SK-N-SH (cell line): ENCODE data around the gene SPTLC1. TPM values are rescaled to one million over a fixed set of nuclear protein-coding genes. Genes with fewer than 3 reads are reported as not detected.
"Not testable (repeated sequence)": the region's sequence is repeated elsewhere in the genome, so short reads cannot be mapped to it uniquely, and the experiment has no call there.

ENCODE experiments used
- CTCF ChIA-PET: fragments of 300-600, 350-600 bp; formaldehyde crosslinking; extraction: SDS; loops from one replicate; lab custom pipeline; 2021; lab: Yijun Ruan, JAX
- POLR2A ChIA-PET: fragments of 350-600 bp; sonication (Branson Sonifier 250); formaldehyde crosslinking; extraction: SDS; loops from one replicate; lab custom pipeline; 2020; ENCODE audit warnings: antibody characterized with exemption, inconsistent platforms; lab: Yijun Ruan, JAX
- DNase-seq: peaks from one replicate; pipeline ENCODE4 v3.0.0; 2012
- H2AFZ ChIP-seq: fragments of 200-600 bp; sonication (generic); 2 replicates; pipeline ENCODE4 v1.8.1; 2016; ENCODE audit warnings: antibody characterized with exemption, mild to moderate bottlenecking, low read depth
- H3F3A ChIP-seq: fragments of 200-600 bp; sonication (generic); replicated peaks from 2 replicates; pipeline ENCODE3; 2016; ENCODE audit warnings: antibody characterized with exemption, mild to moderate bottlenecking; ENCODE audit not compliant: insufficient read depth
- H3K27ac ChIP-seq, 2 experiments: fragments of 200-500 bp in 1 of 2; fragments of 200-600 bp in 1 of 2; sonication (Bioruptor generic) in 1 of 2; sonication (generic), shearing (Covaris generic) in 1 of 2; 2 replicates each; pipeline versions ENCODE4 v1.5.1 to v1.6.1; 2014 to 2016; ENCODE audit warnings: low read depth in 2 of 2, inconsistent platforms in 1 of 2, low read length in 1 of 2, mild to moderate bottlenecking in 1 of 2, mixed read lengths in 1 of 2
- H3K27me3 ChIP-seq: fragments of 200-600 bp; sonication (generic), shearing (Covaris generic); 2 replicates; pipeline ENCODE4 v1.6.1; 2016; ENCODE audit warnings: mixed run types; ENCODE audit not compliant: insufficient read depth
- H3K36me3 ChIP-seq, 2 experiments: fragments of 200-500 bp in 1 of 2; fragments of 200-600 bp in 1 of 2; sonication (Bioruptor generic) in 1 of 2; sonication (generic) in 1 of 2; replicated peaks in 1 of 2; 2 replicates each; pipeline versions ENCODE3 to v1.5.1; 2014 to 2016; ENCODE audit warnings: low read length in 1 of 2, mild to moderate bottlenecking in 1 of 2; ENCODE audit not compliant: insufficient read depth in 2 of 2, control insufficient read depth in 1 of 2
- H3K4me1 ChIP-seq, 2 experiments: fragments of 200-500 bp in 1 of 2; fragments of 200-600 bp in 1 of 2; sonication (Bioruptor generic) in 1 of 2; sonication (generic), shearing (Covaris generic) in 1 of 2; 2 replicates each; pipeline versions ENCODE4 v1.5.1 to v1.6.1; 2014 to 2016; ENCODE audit warnings: low read depth in 1 of 2, low read length in 1 of 2, mixed run types in 1 of 2; ENCODE audit not compliant: insufficient read depth in 2 of 2, control insufficient read depth in 1 of 2
- H3K4me2 ChIP-seq: fragments of 200-600 bp; sonication (generic), shearing (Covaris generic); 2 replicates; pipeline ENCODE4 v1.6.1; 2017; ENCODE audit warnings: mixed run types
- H3K4me3 ChIP-seq, 2 experiments: fragments of 200-500 bp in 1 of 2; fragments of 200-600 bp in 1 of 2; sonication (Bioruptor generic) in 1 of 2; sonication (generic), shearing (Covaris generic) in 1 of 2; 2 replicates each; pipeline versions ENCODE4 v1.5.1 to v1.8.1; 2014 to 2016; ENCODE audit warnings: low read depth in 2 of 2, inconsistent platforms in 1 of 2, low read length in 1 of 2, mild to moderate bottlenecking in 1 of 2, mixed read lengths in 1 of 2, moderate library complexity in 1 of 2
- H3K79me2 ChIP-seq: fragments of 200-600 bp; sonication (generic); 2 replicates; pipeline ENCODE4 v1.8.1; 2017; ENCODE audit warnings: mild to moderate bottlenecking; ENCODE audit not compliant: insufficient read depth
- H3K9ac ChIP-seq: fragments of 200-600 bp; sonication (generic); 2 replicates; pipeline ENCODE4 v1.6.1; 2017; ENCODE audit warnings: mixed run types
- H3K9me2 ChIP-seq: fragments of 200-600 bp; sonication (generic); 2 replicates; pipeline ENCODE4 v1.6.1; 2017; ENCODE audit warnings: mixed run types
- H3K9me3 ChIP-seq: fragments of 200-600 bp; sonication (generic); 2 replicates; pipeline ENCODE4 v1.6.1; 2017; ENCODE audit warnings: mixed run types, mild to moderate bottlenecking, moderate library complexity
- H4K20me1 ChIP-seq: fragments of 200-600 bp; sonication (generic); 2 replicates; pipeline ENCODE4 v1.6.1; 2017; ENCODE audit warnings: mild to moderate bottlenecking, mixed run types; ENCODE audit not compliant: insufficient read depth
- CHD2 ChIP-seq: fragments of 150-350 bp; IDR thresholded peaks from 2 replicates; pipeline ENCODE4 v1.6.1; 2018; ENCODE audit warnings: low read length; ENCODE audit not compliant: partially characterized antibody
- FOSL2 ChIP-seq: IDR thresholded peaks from 2 replicates; pipeline ENCODE4 v1.4.0; 2012; ENCODE audit warnings: low read depth, mild to moderate bottlenecking, moderate library complexity, borderline replicate concordance
- FOXM1 ChIP-seq: IDR thresholded peaks from 2 replicates; pipeline ENCODE4 v1.4.0; 2012; ENCODE audit warnings: low read depth, mild to moderate bottlenecking
- IRF3 ChIP-seq: fragments of 150-350 bp; IDR thresholded peaks from 2 replicates; pipeline ENCODE4 v1.6.1; 2016; ENCODE audit warnings: mild to moderate bottlenecking, low read depth, low read length
- MEF2A ChIP-seq: IDR thresholded peaks from 2 replicates; pipeline ENCODE4 v1.4.0; 2012; ENCODE audit warnings: low read depth, borderline replicate concordance
- MXI1 ChIP-seq: IDR thresholded peaks from 2 replicates; pipeline ENCODE4 v1.6.1; 2012; ENCODE audit warnings: mild to moderate bottlenecking, low read depth, low read length, improper control_type of control experiment
- NRF1 ChIP-seq: IDR thresholded peaks from 2 replicates; pipeline ENCODE4 v1.6.1; 2012; ENCODE audit warnings: low read depth, mild to moderate bottlenecking, low read length
- RAD21 ChIP-seq: IDR thresholded peaks from 2 replicates; pipeline ENCODE4 v1.6.1; 2012; ENCODE audit warnings: mild to moderate bottlenecking, low read length
- SIN3A ChIP-seq: IDR thresholded peaks from 2 replicates; pipeline ENCODE4 v1.6.1; 2012; ENCODE audit warnings: low read depth, mild to moderate bottlenecking, low read length, moderate library complexity, borderline replicate concordance
- TAF1 ChIP-seq: IDR thresholded peaks from 2 replicates; pipeline ENCODE4 v1.6.1; 2012; ENCODE audit warnings: low read depth, mild to moderate bottlenecking, low read length, moderate library complexity, borderline replicate concordance
- TCF12 ChIP-seq: IDR thresholded peaks from 2 replicates; pipeline ENCODE4 v1.4.0; 2012
- USF2 ChIP-seq: fragments of 150-350 bp; IDR thresholded peaks from 2 replicates; pipeline ENCODE4 v1.6.1; 2017; ENCODE audit warnings: antibody characterized with exemption, low read length, low read depth, borderline replicate concordance
- WGBS: methylation state at CpG from one replicate; pipeline ENCODE4 v1.1.6; 2017; ENCODE audit warnings: low lambda C conversion rate; 5-methylcytosine and 5-hydroxymethylcytosine counted together
- polyA plus RNA-seq, 3 experiments: library from polyadenylated mRNA; depleted of rRNA; stranded (reverse); fragments of >200 nt; gene quantifications; 2 replicates each; pipeline ENCODE4 v1.2.3, GENCODE V29; 2012
- TF ChIP-seq, protein P1 (sequence below): IDR thresholded peaks from 2 replicates; pipeline ENCODE4 v1.4.0; 2012; ENCODE audit warnings: low read depth, borderline replicate concordance

SPTLC1 gene
- polyA plus RNA-seq, 1 of the 3 experiments (the other 2 are of a cell fraction): 53.9 TPM

- Histone ChIP-seq H3K79me2 (no peaks in the 10 kb centered on the region), H3K9me3 (no peaks in the 10 kb centered on the region), H3F3A (no peaks in the 10 kb centered on the region), H3K9ac (no peak overlapping the region), H3K27ac (no peak overlapping the region), H3K9me2 (no peaks in the 10 kb centered on the region), H3K27me3 (no peaks in the 10 kb centered on the region), H3K36me3 (peaks cover 5 to 9% of the 10 kb centered on the region in 2 experiments), H4K20me1 (no peaks in the 10 kb centered on the region), H2AFZ (no peak overlapping the region), H3K4me1 (no peaks in the 10 kb centered on the region), H3K4me3 (no peak overlapping the region), H3K4me2 (no peak overlapping the region)
- 91% methylated on average over 26 of the region's 31 CpGs for WGBS
- ChIA-PET POLR2A (no interaction called here), CTCF (no interaction called here)
- DNase-seq: no peak
- TF ChIP-seq RAD21 (no peak), FOSL2 (no peak), MXI1 (no peak)
- TF ChIP-seq, all 33 proteins: peak for 0
Observed at GRCh38 chr9:92026206-92027002, 88.8 kb downstream of the SPTLC1 start.

DNA sequence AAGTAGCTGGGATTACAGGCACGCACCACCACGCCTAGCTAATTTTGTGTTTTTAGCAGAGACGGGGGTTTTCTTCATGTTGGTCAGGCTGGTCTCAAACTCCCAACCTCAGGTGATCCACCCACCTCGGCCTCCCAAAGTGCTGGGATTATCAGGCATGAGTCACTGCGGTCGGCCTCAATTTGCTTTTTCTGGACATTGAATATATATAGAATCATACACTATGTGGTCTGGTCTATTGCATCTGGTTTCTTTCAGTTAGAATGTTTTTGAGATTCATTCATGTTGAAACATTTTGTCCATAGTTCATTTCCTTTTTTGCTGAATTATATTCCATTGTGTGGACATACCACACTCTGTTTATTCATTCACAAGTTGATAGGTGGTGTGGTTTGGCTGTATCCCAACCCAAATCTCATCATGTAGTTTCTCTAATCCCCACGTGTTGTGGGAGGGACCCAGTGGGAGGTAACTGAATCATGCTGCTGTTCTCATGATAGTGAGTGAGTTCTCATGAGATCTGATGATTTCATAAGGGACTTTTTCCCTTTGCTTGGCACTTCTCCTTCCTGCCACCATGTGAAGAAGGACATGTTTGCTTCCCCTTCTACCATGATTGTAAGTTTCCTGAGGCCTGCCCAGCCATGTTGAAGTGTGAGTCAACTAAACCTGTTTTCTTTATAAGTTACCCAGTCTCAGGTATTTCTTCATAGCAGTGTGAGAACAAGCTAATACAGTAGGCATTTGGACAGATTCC is 93.2 kb downstream of the SPTLC1 start:
- H3K9me3 ChIP-seq, H3K27me3 ChIP-seq, H3K4me2 ChIP-seq, DNase-seq, H3K9me2 ChIP-seq, POLR2A ChIA-PET, CTCF ChIA-PET, H3K4me1 ChIP-seq, H4K20me1 ChIP-seq, H3F3A ChIP-seq, H3K9ac ChIP-seq, H2AFZ ChIP-seq, H3K4me3 ChIP-seq, H3K36me3 ChIP-seq, H3K27ac ChIP-seq, H3K79me2 ChIP-seq: not testable (repeated sequence)
- WGBS: 49% methylated on average over 7 of the region's 7 CpGs

DNA sequence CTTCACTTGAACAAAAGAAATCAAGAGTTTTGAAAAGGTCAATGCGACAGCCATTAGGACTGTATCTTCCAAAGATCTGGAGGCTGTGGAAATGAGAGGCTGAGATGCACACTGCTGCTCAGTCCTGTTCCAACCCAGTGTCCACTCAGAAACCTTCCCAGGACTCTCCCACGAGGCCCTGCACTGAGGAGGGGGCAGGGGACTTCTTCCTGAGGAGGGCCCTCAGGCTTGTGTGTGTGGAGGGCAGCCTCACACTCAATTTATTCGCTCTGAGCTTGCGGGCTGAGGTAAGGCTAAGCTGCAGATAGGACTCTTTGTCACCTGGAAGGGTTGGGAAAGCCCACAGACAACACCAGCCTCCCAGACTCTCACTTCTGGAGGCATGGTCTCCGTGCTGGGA is 95.6 kb downstream of the SPTLC1 start:
- no peak overlapping the region for H2AFZ ChIP-seq
- H3K27me3 ChIP-seq: no peaks in the 10 kb centered on the region
- no peaks in the 10 kb centered on the region for H3K36me3 ChIP-seq
- H4K20me1 ChIP-seq: no peaks in the 10 kb centered on the region
- H3F3A ChIP-seq: no peaks in the 10 kb centered on the region
- H3K27ac ChIP-seq: no peak overlapping the region
- no peaks in the 10 kb centered on the region for H3K9me3 ChIP-seq
- no peaks in the 10 kb centered on the region for H3K79me2 ChIP-seq
- POLR2A ChIA-PET: no interaction called here
- H3K9me2 ChIP-seq: no peaks in the 10 kb centered on the region
- WGBS: 47% methylated on average over 4 of the region's 5 CpGs
- CTCF ChIA-PET: no interaction called here
- no peak for DNase-seq
- no peaks in the 10 kb centered on the region for H3K4me1 ChIP-seq
- no peak overlapping the region for H3K9ac ChIP-seq
- H3K4me2 ChIP-seq: no peak overlapping the region
- H3K4me3 ChIP-seq: no peak overlapping the region
- TF ChIP-seq MXI1 (no peak), IRF3 (no peak), SIN3A (no peak), FOXM1 (no peak), MEF2A (no peak), USF2 (no peak), CHD2 (no peak), TAF1 (no peak), RAD21 (no peak), TCF12 (no peak), NRF1 (no peak)
- TF ChIP-seq, protein P1, sequence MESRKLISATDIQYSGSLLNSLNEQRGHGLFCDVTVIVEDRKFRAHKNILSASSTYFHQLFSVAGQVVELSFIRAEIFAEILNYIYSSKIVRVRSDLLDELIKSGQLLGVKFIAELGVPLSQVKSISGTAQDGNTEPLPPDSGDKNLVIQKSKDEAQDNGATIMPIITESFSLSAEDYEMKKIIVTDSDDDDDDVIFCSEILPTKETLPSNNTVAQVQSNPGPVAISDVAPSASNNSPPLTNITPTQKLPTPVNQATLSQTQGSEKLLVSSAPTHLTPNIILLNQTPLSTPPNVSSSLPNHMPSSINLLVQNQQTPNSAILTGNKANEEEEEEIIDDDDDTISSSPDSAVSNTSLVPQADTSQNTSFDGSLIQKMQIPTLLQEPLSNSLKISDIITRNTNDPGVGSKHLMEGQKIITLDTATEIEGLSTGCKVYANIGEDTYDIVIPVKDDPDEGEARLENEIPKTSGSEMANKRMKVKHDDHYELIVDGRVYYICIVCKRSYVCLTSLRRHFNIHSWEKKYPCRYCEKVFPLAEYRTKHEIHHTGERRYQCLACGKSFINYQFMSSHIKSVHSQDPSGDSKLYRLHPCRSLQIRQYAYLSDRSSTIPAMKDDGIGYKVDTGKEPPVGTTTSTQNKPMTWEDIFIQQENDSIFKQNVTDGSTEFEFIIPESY: no peak
